CD4-positive, alpha-beta T cell treated with Interferon alpha-2 for 1 hour (primary cell): Measurements from ENCODE around the gene KIF5B.
"Not testable (repeated sequence)": the region's sequence is repeated elsewhere in the genome, so short reads cannot be mapped to it uniquely, and the experiment has no call there.

Experiments used
- DNase-seq, 2 donors: peaks; one replicate each; pipeline ENCODE4 v3.0.0-alpha.2; 2020 to 2022

Gene KIF5B

DNA sequence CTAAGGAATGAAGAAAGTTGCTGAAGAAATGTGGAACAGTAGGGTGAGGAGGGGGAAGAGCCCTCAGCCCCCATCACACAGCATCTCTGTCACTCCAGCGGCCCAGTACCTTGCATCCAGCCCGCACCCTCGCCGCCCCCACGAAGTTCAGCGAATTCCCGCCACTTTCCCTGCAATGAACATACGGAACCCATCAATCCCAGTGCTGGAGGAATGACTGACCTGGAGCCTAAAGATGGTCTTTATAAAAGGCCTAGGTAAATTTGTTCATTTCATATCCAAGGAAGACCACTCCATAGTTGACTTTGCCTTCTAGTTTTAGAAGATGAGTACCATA lies 779 bp upstream of the KIF5B start:
- DNase-seq: no peak

DNA sequence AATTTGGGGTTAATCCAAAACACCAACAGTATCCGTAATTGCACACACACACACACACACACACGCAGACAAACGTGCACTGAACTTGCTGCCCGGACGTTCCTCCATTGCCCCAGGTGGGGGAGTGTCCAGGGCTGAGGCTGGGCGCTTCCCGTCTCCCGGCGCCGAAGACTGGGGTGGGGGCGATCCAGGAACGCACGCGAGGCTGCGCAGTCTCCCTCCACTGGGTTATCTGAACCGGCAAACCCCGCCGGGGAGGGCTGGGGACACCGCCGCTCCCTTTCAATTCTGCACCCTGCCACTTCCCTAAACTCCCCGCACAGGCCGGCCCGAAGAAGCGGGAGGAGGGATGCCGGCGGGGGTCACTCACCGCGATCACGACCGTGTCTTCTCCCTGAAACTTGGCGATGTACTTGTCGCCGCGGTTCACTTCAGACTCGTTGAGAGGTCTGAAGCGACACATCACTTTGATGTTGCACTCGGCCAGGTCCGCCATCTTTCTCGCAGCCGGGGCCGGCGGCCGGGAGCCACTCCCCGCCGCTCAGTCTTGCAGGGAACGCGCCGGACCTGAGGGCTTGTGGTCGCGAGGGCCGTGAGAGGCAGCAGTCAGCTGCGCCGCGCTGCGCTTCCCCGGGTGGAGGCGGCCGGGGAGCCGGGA lies 618 bp downstream of the KIF5B start:
- DNase-seq: peak; percentile 49 to 73

DNA sequence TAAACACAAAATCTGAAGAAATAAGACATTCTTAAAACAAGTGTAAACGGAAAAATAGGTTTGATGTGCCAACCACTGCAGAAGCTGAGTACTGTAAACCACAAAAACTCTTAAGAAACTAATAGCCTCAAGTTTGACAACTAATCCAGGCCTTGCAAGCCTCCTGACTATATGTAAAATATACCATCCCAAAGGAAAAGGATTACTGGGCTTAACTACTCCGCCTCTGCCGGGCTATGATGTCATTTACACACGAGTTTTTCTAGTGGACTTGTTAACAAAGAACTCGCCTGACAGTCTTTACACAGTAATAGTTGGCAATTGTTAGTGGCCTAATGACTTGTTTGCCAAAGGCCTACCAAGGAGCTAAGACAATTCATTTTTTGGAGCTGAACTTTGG lies 2.1 kb downstream of the KIF5B start:
- DNase-seq: no peak

DNA sequence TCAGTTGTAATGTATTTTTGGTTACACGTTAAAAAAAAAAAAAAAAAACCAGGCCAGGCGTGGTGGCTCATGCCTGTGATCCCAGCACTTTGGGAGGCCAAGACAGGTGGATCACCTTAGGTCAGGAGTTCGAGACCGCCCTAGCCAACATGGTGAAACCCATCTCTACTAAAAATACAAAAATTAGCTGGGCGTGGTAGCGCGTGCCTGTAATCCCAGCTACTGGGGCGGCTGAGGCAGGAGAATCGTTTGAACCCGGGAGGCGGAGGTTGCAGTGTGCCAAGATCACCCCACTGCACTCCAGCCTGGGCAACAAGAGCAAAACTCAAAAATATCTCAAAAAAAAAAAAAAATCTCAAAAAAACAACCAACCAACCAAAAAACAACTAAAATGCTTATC lies 2.8 kb downstream of the KIF5B start:
- not testable (repeated sequence) for DNase-seq

DNA sequence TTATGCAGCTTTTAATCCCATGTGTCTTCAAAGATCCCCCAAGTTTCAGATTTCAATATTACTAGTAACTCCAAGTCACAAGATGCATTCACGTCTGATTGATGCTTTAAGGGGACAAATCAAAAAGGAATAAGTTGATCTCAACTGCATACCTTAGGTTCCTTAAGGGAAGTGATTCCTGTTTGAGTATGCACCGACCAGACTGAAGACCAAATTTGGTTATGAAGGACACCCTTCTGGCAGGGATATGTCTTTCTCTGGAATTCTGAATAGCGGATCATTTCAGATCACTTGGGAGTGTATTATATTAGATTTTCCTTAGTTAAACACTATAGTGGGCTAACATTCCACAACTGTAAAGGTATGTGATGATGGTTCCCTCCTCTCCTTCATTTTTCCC lies 4.3 kb downstream of the KIF5B start:
- DNase-seq: no peak

DNA sequence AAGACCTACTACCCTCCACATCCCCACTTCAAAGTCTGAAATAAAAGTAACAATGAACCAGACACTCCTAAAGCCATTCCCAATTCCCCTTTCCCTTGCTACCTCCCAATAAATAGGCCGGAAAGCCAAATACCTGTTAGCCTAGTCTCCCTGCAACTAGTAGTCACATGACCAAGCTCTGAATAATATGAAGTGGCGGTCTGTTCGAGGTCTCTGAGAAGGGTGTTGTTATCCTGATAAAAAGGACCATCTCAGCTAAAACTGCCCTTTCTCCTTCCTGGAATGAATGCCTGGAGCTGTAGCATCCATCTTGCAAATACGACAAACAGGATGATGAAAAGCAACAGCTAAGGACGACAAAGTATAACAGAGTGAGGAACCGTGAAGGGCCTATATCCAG lies 6.0 kb downstream of the KIF5B start:
- DNase-seq: no peak

DNA sequence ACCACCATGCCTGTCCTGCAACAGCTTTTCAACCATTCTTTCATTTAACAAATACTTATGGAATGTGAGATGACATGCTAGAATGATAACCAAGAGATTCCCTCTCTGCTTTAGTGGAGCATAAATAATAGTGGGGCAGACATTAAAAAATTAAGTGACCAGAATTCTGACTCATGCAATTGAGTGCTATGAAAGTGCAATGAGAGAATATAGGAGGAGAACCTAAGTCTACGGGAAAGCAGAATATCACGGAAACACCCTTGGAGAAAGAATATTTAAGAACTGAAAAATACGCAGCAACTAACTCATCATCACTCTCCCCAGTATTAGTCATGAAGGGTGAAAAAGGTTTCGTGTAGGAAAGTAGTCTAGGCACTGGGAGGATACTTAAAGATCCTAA lies 7.1 kb downstream of the KIF5B start:
- no peak for DNase-seq

DNA sequence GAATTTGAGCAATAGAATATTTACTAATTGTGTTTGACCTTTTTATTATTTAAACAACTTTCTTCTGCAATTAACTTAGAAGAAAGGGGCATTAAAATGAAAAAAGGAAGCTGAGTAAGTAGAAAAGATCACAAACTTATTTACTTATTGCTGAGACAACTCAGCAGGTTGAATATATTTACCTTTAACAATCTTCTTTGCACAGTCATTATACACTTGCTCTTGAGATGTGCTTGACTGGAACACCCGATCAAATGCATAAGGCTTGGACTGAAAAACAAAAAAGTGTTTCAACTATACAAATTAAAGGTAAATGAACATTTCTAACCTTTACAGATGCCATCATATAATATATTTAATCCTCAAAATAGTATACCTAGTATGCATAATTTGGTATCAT lies 7.9 kb downstream of the KIF5B start:
- no peak for DNase-seq

DNA sequence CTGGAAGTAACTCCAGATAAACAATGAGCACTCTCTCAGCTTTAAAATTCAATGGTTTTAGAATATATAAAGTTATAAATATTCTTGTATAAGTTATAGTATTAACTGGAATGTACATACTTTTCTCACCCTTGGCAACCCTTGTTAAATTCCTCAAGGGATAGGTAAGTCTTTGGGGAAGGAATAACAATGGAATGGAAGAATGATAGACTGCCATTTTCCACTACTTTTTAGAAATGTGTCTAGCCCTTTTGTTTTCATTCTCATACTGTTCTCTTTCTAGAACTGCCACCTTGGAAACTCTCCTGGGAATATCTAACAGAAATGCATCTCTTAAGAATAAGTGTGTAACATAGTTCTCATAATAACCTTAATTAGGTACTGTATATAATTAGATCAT lies 8.3 kb downstream of the KIF5B start:
- no peak for DNase-seq

DNA sequence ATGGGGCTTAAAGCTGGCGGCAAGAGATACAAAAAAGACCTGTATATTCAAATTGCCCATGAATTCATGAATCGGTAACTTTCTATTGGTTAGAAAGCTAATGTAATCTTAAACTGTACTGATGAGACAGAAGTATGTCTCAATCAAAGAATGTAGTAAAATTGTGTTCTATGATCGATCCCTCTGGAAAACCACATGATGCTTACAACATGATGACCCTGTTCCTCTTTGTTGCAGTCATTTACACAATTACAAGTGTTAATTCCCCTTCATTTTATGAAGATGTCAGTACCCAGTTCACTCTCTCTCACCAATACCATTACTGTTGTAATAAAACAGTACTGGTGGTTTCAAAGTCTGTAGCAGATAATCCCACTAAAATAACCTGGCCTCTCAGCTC lies 10.1 kb downstream of the KIF5B start:
- DNase-seq: no peak

DNA sequence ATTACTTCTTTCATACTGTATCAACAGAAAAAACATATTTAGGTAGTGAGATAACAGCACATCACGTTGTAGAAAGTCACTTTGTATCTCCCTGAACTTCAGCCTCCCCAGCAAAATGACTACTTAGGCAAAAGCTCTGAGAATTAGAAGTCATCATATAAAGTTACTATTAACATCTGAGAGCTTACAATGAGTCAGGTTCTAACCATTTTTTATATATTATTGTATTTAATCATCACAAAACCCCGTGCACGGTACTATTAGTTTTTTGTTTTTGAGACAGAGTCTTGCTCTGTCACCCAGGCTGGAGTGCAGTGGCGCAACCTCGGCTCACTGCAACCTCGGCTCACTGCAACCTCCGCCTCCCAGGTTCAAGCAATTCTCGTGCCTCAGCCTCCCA lies 13.5 kb downstream of the KIF5B start:
- DNase-seq: not testable (repeated sequence)

DNA sequence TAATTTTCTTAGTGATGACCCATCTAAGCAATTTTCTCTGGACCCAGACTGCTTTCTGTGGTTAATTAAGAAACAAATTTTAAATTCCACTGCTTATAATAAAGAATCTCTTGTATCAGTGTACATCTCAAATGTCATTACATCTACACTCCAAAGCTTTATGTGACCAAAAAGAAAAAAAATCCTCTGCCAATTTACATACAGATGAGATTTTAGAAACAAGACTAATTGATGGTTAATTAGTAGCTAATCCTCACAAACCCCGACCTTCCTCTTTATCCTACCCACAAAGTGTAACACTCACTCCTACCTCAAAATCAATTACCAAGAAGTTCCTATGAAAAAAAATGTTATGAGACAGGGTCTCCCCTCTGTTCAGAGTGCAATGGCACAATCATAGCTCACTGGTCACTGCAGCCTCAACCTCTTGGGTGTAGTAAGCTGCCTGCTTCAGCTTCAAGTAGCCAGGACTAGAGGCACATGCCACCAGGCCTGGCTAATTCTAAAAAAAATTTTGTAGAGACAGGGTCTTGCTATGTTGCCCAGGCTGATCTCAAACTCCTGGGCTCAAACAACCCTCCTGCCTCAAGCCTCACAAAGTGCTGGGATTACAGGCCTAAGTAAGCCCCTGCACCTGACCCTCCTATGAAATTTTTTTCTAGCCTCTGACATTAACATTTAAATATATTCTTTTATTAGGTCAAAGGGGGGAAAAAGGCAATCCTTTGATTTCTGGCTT lies 14.8 kb downstream of the KIF5B start:
- DNase-seq: no peak

DNA sequence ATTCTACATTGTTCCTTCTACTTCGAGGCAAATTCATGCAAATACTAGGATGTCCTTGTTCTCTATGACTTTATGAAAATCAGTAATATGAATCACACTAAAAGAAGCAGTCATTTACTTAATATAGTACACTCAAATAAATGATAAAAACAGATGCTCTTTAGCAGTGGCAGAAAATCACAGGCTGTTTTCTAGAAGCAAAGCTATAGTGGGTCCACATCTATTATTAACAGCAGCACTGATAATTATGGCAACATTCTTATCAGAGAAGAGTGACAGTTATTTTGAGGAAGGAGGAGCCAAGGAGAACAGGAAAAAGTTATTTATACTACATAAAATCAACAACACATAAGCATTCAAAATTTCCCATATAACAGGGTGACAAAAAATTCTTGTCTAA lies 16.5 kb downstream of the KIF5B start:
- no peak for DNase-seq

DNA sequence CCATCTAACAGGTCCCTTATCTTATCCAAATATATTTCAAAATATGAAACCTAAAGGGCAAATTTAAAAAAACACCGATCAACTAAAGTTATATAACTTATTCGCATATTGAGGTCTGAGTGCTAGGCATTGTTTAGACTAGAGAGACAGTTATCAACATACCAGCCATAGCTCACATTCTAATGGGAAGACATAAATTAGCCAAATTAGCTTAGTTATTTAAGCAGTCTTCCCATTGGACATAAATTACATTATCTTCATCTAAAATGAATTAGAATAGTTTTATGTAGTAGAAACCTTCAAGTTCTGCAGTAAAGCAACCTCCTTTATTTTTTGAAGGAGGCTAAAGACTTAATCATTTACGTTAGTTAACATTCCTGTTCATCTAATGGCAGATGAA lies 17.4 kb downstream of the KIF5B start:
- no peak for DNase-seq

DNA sequence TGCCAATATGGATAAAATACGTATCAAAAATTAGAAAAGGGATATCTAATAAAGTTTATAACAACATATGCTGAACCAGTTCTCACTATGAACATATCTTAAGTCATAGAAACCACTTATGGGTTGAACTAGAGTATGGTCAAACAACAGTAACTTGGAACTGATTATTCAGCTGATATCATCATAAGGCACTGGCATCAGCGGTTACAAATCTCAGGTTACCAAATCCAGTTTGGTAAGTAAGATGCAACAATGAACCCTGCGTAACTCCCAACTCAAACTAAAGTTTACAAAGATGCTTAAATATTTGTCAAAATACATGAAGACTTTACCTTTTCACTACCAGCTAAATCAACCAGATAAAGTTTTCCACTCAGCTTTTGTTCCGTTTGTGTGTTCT lies 19.3 kb downstream of the KIF5B start:
- DNase-seq: no peak

DNA sequence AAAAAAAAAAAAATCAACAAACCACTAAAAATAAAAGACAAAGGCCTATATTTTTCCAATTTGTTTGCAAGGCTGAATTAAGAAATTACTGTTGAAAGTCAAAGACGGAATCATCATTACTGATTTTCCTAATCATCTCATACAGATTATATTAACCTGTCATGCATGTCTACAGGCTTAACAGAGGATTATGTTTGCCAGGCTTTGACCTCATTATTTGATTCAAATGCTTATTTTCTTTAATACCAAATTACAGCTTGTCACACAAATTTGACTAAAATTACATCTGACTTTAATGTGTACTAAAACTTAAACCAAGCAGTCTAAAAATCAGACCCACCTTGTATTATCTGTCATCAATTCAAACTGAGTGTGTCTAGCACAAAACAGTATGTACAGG lies 21.2 kb downstream of the KIF5B start:
- DNase-seq: no peak

DNA sequence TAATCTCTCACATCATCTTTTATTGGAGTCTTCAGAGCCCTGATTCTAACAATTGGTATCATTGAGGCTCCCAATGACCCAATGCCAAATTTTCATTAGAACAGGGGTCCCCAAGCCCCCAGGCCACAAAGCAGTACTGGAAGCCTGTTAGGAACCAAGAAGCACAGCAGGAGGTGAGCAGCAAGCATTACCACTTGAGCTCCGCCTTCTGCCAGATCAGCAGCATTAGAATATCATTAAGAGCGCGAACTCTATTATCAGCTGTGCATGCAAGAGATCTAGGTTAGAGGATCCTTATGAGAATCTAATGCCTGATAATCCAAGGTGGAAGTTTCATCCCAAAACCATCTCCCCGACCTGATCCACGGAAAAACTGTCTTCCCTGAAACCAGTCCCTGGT lies 23.1 kb downstream of the KIF5B start:
- no peak for DNase-seq

DNA sequence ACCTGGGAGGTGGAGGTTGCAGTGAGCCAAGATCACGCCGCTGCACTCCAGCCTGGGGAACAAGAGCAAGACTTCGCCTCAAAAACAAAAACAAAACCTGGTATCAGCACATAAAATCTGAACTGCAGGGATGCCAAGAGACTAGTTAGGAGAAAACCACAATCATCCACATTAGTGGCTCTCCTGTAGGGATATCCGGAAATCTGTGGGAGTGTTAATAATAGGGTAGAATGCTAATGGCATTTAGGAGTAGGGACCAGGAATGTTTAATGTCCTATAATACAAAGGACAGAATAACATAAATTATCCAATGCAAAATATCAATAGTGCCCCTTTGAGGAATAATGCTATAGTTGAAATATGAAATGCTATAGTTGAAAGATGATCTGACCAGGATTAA lies 24.3 kb downstream of the KIF5B start:
- DNase-seq: no peak

DNA sequence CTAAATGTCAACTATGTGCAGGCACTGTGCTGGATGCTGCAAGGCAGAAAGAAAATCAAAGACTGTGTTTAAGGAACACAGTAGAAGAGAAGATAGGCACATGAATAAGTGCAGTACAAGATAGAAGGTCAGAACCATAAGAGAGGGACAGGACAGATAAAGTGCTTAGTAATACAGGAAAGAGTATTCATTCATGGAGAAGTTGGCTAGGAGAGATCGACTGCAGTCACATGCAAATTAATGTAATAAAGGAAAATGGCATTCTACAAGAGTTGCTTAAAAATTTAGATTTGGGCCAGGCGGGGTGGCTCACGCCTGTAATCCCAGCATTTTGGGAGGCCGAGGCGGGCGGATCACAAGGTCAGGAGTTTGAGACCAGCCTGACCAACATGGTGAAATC lies 24.8 kb downstream of the KIF5B start:
- no peak for DNase-seq

DNA sequence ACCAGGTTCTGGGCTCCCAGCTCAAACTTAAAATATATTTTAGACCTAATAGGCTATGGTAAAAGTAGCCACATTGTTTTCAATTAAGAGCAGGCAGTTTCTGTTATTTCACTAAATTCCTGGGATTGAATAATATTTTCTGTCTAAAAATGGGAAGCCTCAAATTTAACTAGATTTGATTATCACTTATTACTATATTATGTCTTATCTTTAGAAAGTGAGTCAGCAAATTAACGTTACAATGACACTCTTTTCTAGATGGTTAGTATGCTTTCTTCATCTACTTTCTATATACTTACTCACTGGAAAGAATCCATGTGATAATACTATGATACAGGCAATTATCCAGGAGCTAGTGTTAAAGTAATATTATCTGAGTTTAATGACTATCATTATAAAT lies 27.5 kb downstream of the KIF5B start:
- no peak for DNase-seq

DNA sequence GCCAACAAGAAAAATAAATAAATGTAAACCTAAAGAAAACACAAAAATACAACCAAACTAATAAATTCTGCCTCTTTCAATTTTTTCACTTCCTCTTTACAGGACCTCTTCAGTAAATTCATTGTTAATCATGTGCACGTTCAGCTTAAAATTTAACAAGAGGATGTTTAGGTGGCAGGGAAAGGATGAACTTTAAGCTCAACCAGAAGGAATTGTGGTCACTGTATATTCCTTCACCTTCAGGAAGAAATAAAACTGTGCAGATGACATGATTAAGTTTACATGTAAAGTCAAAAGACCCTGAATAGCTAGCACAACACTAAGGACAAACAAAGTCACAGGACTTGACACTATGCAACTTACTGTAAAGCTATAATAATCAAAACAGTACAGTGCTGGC lies 33.0 kb downstream of the KIF5B start:
- no peak for DNase-seq

DNA sequence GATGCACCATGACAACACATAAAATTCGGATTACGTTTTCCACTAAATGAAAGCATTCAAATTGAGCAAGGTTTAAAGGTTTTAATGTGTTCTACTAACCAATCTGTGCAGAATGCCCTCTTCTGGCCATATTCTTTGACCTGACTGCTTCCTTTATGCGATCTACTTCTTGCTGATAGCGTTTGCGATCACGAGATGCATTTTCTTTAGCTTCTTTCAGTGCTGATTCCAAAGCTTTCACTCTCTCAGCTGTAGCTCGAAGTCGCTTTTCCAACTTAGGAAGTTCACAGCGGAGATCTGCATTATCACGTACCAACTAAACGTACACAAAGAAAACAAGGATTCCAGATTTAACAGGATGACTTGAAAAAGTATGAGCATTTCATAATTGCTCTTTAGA lies 39.2 kb downstream of the KIF5B start:
- no peak for DNase-seq

DNA sequence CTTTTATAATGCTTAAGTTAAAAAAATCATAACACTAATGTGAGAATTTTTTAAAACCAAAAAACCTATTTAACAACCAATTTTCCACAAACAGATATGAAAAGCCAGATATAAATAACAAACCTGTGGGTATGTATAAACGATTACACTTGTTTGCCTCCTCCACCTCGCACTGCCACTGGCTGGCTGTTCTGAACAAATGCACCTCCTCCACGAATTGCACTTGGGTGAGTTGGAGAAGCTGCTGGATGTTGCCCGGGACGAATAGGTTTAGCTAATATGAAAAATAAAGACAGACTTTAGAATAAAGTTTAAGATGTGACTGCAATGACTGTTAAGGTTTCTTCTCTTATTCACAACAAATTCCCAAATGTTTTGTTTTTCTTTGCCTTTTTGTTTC lies 40.8 kb downstream of the KIF5B start:
- no peak for DNase-seq

DNA sequence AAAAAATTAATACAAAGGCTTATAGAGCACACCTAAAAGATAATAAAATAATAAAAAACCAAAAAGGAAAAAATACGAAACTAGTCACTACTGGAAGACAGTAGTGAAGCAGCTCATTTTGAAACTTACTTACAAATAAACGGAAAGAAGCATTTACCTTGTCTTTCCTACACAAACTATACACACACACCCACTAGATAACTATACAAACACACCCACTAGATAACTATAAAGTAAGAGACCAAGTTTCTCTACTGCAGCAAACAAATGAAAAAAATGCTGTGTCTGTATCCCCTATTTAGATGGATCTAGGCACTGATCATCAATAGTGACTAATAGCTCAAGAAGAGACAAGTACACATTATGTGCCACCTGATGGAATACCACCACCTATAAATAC lies 49.2 kb downstream of the KIF5B start:
- no peak for DNase-seq

DNA sequence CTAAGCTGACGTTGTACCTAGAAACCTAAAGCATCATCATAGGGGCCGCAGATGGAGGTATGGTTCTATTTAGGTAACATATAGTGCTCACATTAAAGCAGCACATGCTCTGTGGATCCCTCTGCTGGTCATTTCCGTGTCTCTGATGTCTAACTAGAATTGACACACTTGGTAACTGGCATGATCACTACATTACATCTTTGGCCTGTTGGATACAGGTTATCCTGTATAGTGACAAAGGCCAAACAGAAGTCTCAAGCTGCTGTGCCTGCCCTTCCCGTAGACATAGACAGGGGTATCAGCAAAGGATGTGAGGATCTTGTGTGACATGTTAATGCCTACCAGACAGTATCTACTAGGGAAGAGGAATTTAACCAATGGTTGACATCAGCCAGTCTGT lies 51.2 kb downstream of the KIF5B start:
- DNase-seq: peak; percentile 7 to 56
